Hepatocyte (in vitro differentiated cells): ENCODE measurements around the gene RNF175.

Experiments
- CTCF ChIP-seq: fragments of 200-600 bp; sonication (generic); IDR thresholded peaks from 2 replicates; pipeline ENCODE4 v1.5.1; 2016; ENCODE audit warnings: antibody characterized with exemption, mild to moderate bottlenecking; ENCODE audit not compliant: poor library complexity
- EZH2phosphoT487 ChIP-seq: fragments of 200-600 bp; sonication (generic); IDR thresholded peaks from one replicate; pipeline ENCODE4 v1.6.1; 2018; ENCODE audit warnings: antibody characterized with exemption, mild to moderate bottlenecking, low read depth, moderate library complexity; ENCODE audit not compliant: unreplicated experiment, severe bottlenecking

- TF ChIP-seq CTCF (no peak), EZH2phosphoT487 (no peak)
Observed at GRCh38 chr4:153710681-153711080, 49.1 kb downstream of the RNF175 start.
